ENCODE measurements around the gene CASS4.

DNA sequence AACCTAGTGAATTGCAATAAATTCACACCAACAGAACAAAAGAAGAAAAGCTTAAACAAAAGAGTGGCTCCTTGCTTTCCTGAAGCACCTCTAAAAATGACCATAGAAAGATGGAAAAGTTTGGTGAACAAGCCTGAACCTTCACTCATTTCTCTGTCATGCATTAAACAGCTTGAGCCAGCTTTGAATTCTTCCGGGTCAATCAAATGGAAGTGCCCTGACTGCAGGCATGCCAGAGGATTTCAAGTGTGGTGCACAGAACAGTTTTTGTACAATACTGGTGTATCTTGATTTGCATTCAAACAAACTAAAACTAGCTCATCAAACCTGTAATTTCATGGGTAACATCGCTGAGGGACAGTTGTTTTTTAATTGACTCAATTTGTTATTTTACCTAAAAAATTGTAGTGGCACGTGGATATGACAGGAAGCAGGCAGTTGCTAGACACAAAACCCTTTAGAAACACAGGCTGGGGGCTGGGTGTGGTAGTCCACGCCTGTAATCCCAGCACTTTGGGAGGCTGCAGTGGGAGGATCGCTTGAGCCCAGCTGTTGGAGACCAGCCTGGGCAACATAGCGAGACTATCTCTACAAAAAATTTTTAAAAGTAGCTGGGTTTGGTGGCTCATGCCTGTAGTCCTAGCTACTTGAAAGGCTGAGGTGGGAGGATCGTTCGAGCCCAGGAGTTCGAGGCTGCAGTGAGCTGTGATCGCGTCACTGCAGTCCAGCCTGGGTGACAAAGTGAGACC is 9.1 kb downstream of the CASS4 start:
- TF ChIP-seq, protein P1, sequence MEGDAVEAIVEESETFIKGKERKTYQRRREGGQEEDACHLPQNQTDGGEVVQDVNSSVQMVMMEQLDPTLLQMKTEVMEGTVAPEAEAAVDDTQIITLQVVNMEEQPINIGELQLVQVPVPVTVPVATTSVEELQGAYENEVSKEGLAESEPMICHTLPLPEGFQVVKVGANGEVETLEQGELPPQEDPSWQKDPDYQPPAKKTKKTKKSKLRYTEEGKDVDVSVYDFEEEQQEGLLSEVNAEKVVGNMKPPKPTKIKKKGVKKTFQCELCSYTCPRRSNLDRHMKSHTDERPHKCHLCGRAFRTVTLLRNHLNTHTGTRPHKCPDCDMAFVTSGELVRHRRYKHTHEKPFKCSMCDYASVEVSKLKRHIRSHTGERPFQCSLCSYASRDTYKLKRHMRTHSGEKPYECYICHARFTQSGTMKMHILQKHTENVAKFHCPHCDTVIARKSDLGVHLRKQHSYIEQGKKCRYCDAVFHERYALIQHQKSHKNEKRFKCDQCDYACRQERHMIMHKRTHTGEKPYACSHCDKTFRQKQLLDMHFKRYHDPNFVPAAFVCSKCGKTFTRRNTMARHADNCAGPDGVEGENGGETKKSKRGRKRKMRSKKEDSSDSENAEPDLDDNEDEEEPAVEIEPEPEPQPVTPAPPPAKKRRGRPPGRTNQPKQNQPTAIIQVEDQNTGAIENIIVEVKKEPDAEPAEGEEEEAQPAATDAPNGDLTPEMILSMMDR (conservative IDR thresholded peaks at IDR 0.05 in 1 of 2, IDR thresholded peaks at IDR 0.05 in 1 of 2; ENCODE audit: extremely low read depth in 1 of 2, insufficient read depth in 1 of 2, low read depth in 1 of 2, low read length in 2 of 2) = no peak
- no peak for TF ChIP-seq EZH2 (IDR thresholded peaks at IDR 0.05; ENCODE audit: borderline replicate concordance, low read length)

Measured in mammary epithelial cell (primary cell).